HG03280 (cell line): Measurements from ENCODE around the gene SCD.
"Not testable (repeated sequence)": the region's sequence is repeated elsewhere in the genome, so short reads cannot be mapped to it uniquely, and the experiment has no call there.

Source experiments
- ATAC-seq: cut with Tn5 transposase; IDR thresholded peaks from one replicate; pipeline ENCODE4 v1.9.1; 2021; ENCODE audit warnings: mild to moderate bottlenecking, moderate library complexity; ENCODE audit not compliant: unreplicated experiment

SCD gene

GRCh38 chr10:100346765-100347567 lies at the start of gene SCD:
Gene SCD, plus strand, starts transcription at chr10:100347233. Its CDS starts 272 bp downstream, at chr10:100347505.
- ATAC-seq = peak; percentile 90

- ATAC-seq = no peak
These were observed 49.8 kb upstream of the SCD start for GRCh38 chr10:100297242-100297641.

- ATAC-seq = not testable (repeated sequence)
These were observed 45.9 kb upstream of the SCD start for GRCh38 chr10:100301123-100301522.

GRCh38 chr10:100303724-100304319 lies 43.2 kb upstream of the SCD start:
- no peak for ATAC-seq

GRCh38 chr10:100304414-100304813 lies 42.6 kb upstream of the SCD start:
- ATAC-seq = no peak

GRCh38 chr10:100306861-100307260 lies 40.2 kb upstream of the SCD start:
- no peak for ATAC-seq

GRCh38 chr10:100307684-100308083 lies 39.3 kb upstream of the SCD start:
- ATAC-seq = no peak

- ATAC-seq = no peak
These were observed 35.7 kb upstream of the SCD start for GRCh38 chr10:100311298-100311697.

GRCh38 chr10:100315615-100316014 lies 31.4 kb upstream of the SCD start:
- no peak for ATAC-seq

GRCh38 chr10:100318207-100318606 lies 28.8 kb upstream of the SCD start:
- ATAC-seq = no peak

- ATAC-seq = no peak
These were observed 27.2 kb upstream of the SCD start for GRCh38 chr10:100319707-100320402.

GRCh38 chr10:100325158-100325557 lies 21.9 kb upstream of the SCD start:
- ATAC-seq = no peak

GRCh38 chr10:100327007-100327717 lies 19.9 kb upstream of the SCD start:
- ATAC-seq = peak; percentile 96

- ATAC-seq = no peak
These were observed 19.4 kb upstream of the SCD start for GRCh38 chr10:100327718-100328009.

- no peak for ATAC-seq
These were observed 18.8 kb upstream of the SCD start for GRCh38 chr10:100328198-100328597.

- no peak for ATAC-seq
These were observed 17.0 kb upstream of the SCD start, which contains the start of gene PKD2L1 for GRCh38 chr10:100330079-100330478. Gene PKD2L1, minus strand, starts transcription at chr10:100330228. Its CDS starts 125 bp downstream, at chr10:100330103.

- ATAC-seq = no peak
These were observed 13.9 kb upstream of the SCD start for GRCh38 chr10:100333106-100333505.

- no peak for ATAC-seq
These were observed 13.2 kb upstream of the SCD start for GRCh38 chr10:100333661-100334440.

- ATAC-seq = no peak
These were observed 12.3 kb upstream of the SCD start for GRCh38 chr10:100334762-100335161.

GRCh38 chr10:100338434-100339036 lies 8.5 kb upstream of the SCD start:
- no peak for ATAC-seq
